Spleen (tissue), 11 donors: ENCODE data around the gene TNFSF13. TPM values are rescaled to one million over a fixed set of nuclear protein-coding genes. Genes with fewer than 3 reads are reported as not detected.

ENCODE experiments used
- DNase-seq: peaks from one replicate; pipeline ENCODE4 v3.0.0-alpha.2; 2020
- H3K27ac ChIP-seq, 8 donors: fragments of 200-600 bp; sonication (generic) in 7 of 8; 1 replicate in 4 of 8; 2 replicates in 4 of 8; pipeline versions ENCODE4 v1.5.0 to v1.8.0; 2016 to 2021; ENCODE audit warnings: inconsistent platforms in 4 of 8, mild to moderate bottlenecking in 4 of 8, moderate library complexity in 1 of 8
- H3K27me3 ChIP-seq, 7 donors: fragments of 200-600 bp; sonication (generic) in 6 of 7; replicated peaks in 1 of 7; 1 replicate in 4 of 7; 2 replicates in 3 of 7; pipeline versions ENCODE4 v1.5.0 to v1.8.0; 2016 to 2021; ENCODE audit warnings: inconsistent platforms in 3 of 7, mild to moderate bottlenecking in 1 of 7
- H3K36me3 ChIP-seq, 6 donors: fragments of 200-600 bp; sonication (generic) in 5 of 6; 1 replicate in 4 of 6; 2 replicates in 2 of 6; pipeline versions ENCODE4 v1.5.0 to v1.8.0; 2016 to 2021; ENCODE audit warnings: inconsistent platforms in 2 of 6
- H3K4me1 ChIP-seq, 6 donors: fragments of 200-600 bp; sonication (generic) in 5 of 6; 1 replicate in 3 of 6; 2 replicates in 3 of 6; pipeline versions ENCODE4 v1.5.0 to v1.8.0; 2016 to 2021; ENCODE audit warnings: inconsistent platforms in 3 of 6
- H3K4me3 ChIP-seq, 8 donors: fragments of 200-600 bp; sonication (generic) in 7 of 8; 1 replicate in 4 of 8; 2 replicates in 4 of 8; pipeline versions ENCODE4 v1.5.0 to v1.8.0; 2016 to 2021; ENCODE audit warnings: inconsistent platforms in 4 of 8, mild to moderate bottlenecking in 4 of 8, moderate library complexity in 2 of 8
- H3K9me3 ChIP-seq, 8 donors: fragments of 200-600 bp; sonication (generic) in 7 of 8; 1 replicate in 4 of 8; 2 replicates in 4 of 8; pipeline versions ENCODE4 v1.5.0 to v1.8.0; 2016 to 2021; ENCODE audit warnings: inconsistent platforms in 4 of 8
- POLR2A ChIP-seq, 3 donors: fragments of 450-650 bp; IDR thresholded peaks; one replicate each; pipeline ENCODE4 v1.5.1; 2017; ENCODE audit warnings: antibody characterized with exemption in 3 of 3, mild to moderate bottlenecking in 1 of 3
- POLR2AphosphoS5 ChIP-seq, 3 donors: sonication (generic); formaldehyde crosslinking; IDR thresholded peaks; one replicate each; pipeline ENCODE4 v1.5.1; 2017; ENCODE audit warnings: antibody characterized with exemption in 3 of 3
- WGBS, 5 donors: extraction: QIAGEN DNeasy Blood & Tissue Kit in 3 of 5; methylation state at CpG; one replicate each; pipeline versions ENCODE4 v1.1.5 to v1.1.7; 2013 to 2018; 5-methylcytosine and 5-hydroxymethylcytosine counted together
- intact Hi-C: fragments of 100-400 bp; cut with DNase I; formaldehyde crosslinking; loops from one replicate; pipeline ENCODE4 v1.15.0; 2023; ENCODE audit warnings: low total_unique reads
- polyA plus RNA-seq, 3 donors: library from polyadenylated mRNA; stranded (reverse); fragments of 200-250 nt; gene quantifications; one replicate each; pipeline ENCODE4 v1.2.1, GENCODE V29; 2013
- total RNA-seq, 7 donors: library from RNA; depleted of rRNA in 3 of 7; stranded (reverse); fragments of >200 nt in 3 of 7; fragmentation: NEBNext Ultra II Directional in 4 of 7; extraction: Animal tissue kit (Norgen Biotek cat#: 25700) in 4 of 7; gene quantifications; one replicate each; pipeline versions ENCODE4 v1.1.0 to v1.2.1, GENCODE V29; 2016 to 2021
- TF ChIP-seq, protein P1 (sequence below), 11 experiments: fragments of 200-600 bp in 7 of 11; fragments of 450-650 bp in 4 of 11; sonication (generic) in 4 of 11; IDR thresholded peaks in 8 of 11; conservative IDR thresholded peaks in 3 of 11; 1 replicate in 7 of 11; 2 replicates in 4 of 11; pipeline versions ENCODE4 v1.4.0 to v1.8.0; 2016 to 2021; ENCODE audit warnings: antibody characterized with exemption in 11 of 11, inconsistent platforms in 4 of 11, mild to moderate bottlenecking in 1 of 11
- donor health status: healthy with polysubstance abuse.
- donor health status: DM: no; HTN: no; CAD: no; lungs with moderate emphysema.
- donor health status: DM: no; HTN: no; CAD: no.
- donor health status: Bipolar disorder and iron deficiency.
- donor health status: healthy.
- donor health status: DM: no; HTN: no; CAD: no.
- donor health status: DM: yes; HTN: yes; CAD: no.

The TNFSF13 gene
- total and polyA plus RNA-seq, 10 donors: 14.5 to 54.0 (median 25.7) TPM

DNA sequence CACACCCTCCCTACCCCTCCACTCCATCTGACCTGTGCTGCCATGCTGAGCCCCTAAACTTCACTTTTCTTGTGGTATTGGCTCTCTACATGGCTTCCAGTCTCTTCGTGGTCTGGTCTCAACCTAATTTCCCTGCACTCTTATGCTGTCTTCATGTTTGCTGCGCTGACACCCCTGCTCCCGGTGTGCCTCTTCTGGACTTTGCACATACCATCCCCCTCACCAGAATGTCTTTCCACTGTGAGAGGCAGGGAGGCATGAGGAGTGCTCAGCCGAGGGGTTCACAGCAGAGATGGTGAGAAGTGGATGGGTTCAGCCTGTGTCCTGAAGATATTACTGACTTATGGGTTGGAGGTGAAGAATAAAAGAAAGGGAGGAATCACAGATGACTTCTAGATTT is 7.2 kb upstream of the TNFSF13 start:
- Histone ChIP-seq H3K36me3 (peaks cover 0 to 27% (median 0%) of the 10 kb centered on the region in 6 donors), H3K27ac (peak overlapping the region in 5 of 8 donors; percentile 71 to 96 (median 91))
- intact Hi-C loops: no loop called here

DNA sequence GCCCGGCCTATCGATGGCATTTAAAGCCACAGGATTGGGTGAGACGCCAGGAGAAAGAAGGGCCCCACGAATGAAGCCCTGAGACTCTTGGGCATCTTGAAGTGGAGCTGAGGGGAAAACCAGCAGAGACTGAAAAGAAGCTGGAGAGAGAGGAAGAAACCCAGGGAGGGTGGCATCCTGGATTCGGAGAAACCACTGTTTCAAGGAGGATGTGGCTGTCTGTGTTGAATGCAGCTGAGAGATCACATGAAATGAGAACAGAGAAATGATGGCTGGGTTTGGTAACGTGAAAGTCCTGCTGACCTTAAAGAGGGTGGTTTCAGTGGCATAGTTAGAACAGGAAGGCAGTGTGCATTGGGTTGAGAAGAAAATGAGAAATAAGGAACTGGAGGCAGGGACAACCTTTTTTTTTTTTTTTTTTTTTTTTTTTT is 5.9 kb upstream of the TNFSF13 start:
- H3K4me1 ChIP-seq: peaks cover 17 to 98% (median 64%) of the 10 kb centered on the region in 6 donors
- peak overlapping the region in 1 of 8 donors; percentile 19 for H3K4me3 ChIP-seq
- H3K27me3 ChIP-seq: no peaks in the 10 kb centered on the region
- peak; percentile 45 for DNase-seq
- H3K36me3 ChIP-seq: peaks cover 0 to 38% (median 0%) of the 10 kb centered on the region in 6 donors
- no peaks in the 10 kb centered on the region for H3K9me3 ChIP-seq
- peak overlapping the region; percentile 44 to 96 (median 81) for H3K27ac ChIP-seq
- TF ChIP-seq, protein P1, sequence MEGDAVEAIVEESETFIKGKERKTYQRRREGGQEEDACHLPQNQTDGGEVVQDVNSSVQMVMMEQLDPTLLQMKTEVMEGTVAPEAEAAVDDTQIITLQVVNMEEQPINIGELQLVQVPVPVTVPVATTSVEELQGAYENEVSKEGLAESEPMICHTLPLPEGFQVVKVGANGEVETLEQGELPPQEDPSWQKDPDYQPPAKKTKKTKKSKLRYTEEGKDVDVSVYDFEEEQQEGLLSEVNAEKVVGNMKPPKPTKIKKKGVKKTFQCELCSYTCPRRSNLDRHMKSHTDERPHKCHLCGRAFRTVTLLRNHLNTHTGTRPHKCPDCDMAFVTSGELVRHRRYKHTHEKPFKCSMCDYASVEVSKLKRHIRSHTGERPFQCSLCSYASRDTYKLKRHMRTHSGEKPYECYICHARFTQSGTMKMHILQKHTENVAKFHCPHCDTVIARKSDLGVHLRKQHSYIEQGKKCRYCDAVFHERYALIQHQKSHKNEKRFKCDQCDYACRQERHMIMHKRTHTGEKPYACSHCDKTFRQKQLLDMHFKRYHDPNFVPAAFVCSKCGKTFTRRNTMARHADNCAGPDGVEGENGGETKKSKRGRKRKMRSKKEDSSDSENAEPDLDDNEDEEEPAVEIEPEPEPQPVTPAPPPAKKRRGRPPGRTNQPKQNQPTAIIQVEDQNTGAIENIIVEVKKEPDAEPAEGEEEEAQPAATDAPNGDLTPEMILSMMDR (IDR thresholded peaks at IDR 0.05 in 8 of 11, conservative IDR thresholded peaks at IDR 0.05 in 3 of 11): no peak
- TF ChIP-seq POLR2AphosphoS5 (IDR thresholded peaks at IDR 0.05) (peak in 1 of 3 donors; percentile 82), POLR2A (IDR thresholded peaks at IDR 0.05) (peak in 1 of 3 donors; percentile 10)
- intact Hi-C loops: no loop called here
- 22 to 51% (median 30%) methylated on average over 6 of the region's 6 CpGs for WGBS, 5 donors

More for the DNA sequence above, 7.2 kb upstream of the TNFSF13 start:
- DNase-seq: no peak
- H3K9me3 ChIP-seq: no peaks in the 10 kb centered on the region
- no peaks in the 10 kb centered on the region for H3K27me3 ChIP-seq
- 74 to 87% (median 80%) methylated on average over 4 of the region's 4 CpGs for WGBS, 5 donors
- no peak overlapping the region for H3K4me3 ChIP-seq
- H3K4me1 ChIP-seq: peaks cover 16 to 90% (median 59%) of the 10 kb centered on the region in 6 donors
- TF ChIP-seq POLR2AphosphoS5 (IDR thresholded peaks at IDR 0.05): no peak
- TF ChIP-seq, protein P1 (IDR thresholded peaks at IDR 0.05 in 8 of 11, conservative IDR thresholded peaks at IDR 0.05 in 3 of 11): no peak
- no peak for TF ChIP-seq POLR2A (IDR thresholded peaks at IDR 0.05)

DNA sequence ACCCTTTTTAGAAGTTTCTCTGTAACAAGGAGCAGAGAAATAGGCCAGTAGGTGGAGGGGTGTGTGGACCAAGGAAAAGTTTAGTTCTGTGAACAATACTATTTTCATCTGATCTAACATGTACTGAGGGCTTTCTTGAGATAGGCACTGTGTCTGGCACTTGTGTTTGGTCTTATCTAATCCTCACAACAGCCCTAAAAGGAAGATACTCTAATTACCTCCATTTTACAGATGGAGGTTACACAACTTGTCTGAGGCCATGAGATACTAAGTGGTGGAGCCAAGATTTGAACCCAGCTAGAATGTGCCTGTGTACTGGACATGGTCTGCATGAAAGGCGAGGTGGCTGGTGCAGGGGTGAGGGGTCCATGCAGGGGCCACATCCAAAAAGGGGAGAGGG is 5.2 kb upstream of the TNFSF13 start:
- H3K27me3 ChIP-seq: no peaks in the 10 kb centered on the region
- TF ChIP-seq POLR2A (IDR thresholded peaks at IDR 0.05) (no peak), POLR2AphosphoS5 (IDR thresholded peaks at IDR 0.05) (no peak)
- TF ChIP-seq, protein P1 (IDR thresholded peaks at IDR 0.05 in 8 of 11, conservative IDR thresholded peaks at IDR 0.05 in 3 of 11): no peak
- peaks cover 0 to 38% (median 0%) of the 10 kb centered on the region in 6 donors for H3K36me3 ChIP-seq
- peak overlapping the region in 1 of 8 donors; percentile 34 for H3K4me3 ChIP-seq
- peaks cover 11 to 98% (median 65%) of the 10 kb centered on the region in 6 donors for H3K4me1 ChIP-seq
- peak overlapping the region; percentile 66 to 96 (median 81) for H3K27ac ChIP-seq
- DNase-seq: no peak
- no peaks in the 10 kb centered on the region for H3K9me3 ChIP-seq
- 84 to 95% (median 91%) methylated on average over 1 of the region's 1 CpG for WGBS, 5 donors
- intact Hi-C loops: no loop called here

DNA sequence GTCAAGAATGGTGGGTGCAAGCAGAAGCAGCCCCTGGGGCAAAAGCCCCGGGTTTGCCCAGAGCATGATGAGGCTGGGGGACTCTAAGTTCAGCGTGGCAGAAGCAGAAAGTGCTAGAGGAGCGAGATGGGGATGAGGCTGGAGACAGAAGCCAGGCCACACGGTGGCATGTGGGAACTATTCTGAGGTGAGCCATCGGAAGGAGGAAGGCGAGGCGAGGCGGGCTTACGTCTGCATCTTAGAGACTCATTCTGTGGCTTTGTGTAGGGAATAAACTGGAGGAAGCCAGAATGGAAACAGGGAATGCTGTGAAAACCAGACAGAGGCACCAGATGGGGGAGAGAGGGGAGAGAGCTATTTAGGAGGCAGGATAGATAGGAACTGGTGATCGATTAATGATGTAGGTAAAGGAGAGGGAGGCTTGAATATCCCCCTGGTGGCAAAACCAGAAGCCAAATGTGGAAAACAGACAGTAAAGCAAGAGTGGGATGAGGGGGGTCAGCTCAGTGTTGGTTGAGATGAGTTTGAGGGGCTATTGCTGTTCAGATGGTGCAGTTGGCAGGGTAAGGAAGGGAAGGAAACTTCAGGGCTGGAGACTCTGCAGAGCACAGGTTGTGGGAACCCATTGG is 3.1 kb upstream of the TNFSF13 start:
- 76 to 83% (median 78%) methylated on average over 10 of the region's 10 CpGs for WGBS, 5 donors
- no peaks in the 10 kb centered on the region for H3K27me3 ChIP-seq
- intact Hi-C loops: no loop called here
- peak overlapping the region in 3 of 8 donors; percentile 7 to 42 (median 16) for H3K27ac ChIP-seq
- peaks cover 0 to 42% (median 0%) of the 10 kb centered on the region in 6 donors for H3K36me3 ChIP-seq
- no peaks in the 10 kb centered on the region for H3K9me3 ChIP-seq
- peaks cover 23 to 98% (median 66%) of the 10 kb centered on the region in 6 donors for H3K4me1 ChIP-seq
- no peak for DNase-seq
- no peak overlapping the region for H3K4me3 ChIP-seq
- TF ChIP-seq POLR2AphosphoS5 (IDR thresholded peaks at IDR 0.05): no peak
- TF ChIP-seq, protein P1 (IDR thresholded peaks at IDR 0.05 in 8 of 11, conservative IDR thresholded peaks at IDR 0.05 in 3 of 11): no peak
- no peak for TF ChIP-seq POLR2A (IDR thresholded peaks at IDR 0.05)
